Thyroid gland (tissue), 4 donors: ENCODE data around the gene PSORS1C1. TPM values are rescaled to one million over a fixed set of nuclear protein-coding genes. Genes with fewer than 3 reads are reported as not detected.
A peak's percentile ranks its signal among the peaks of the same experiment; 100 is the strongest.

Source experiments
- DNase-seq, 2 donors: peaks; one replicate each; pipeline ENCODE4 v3.0.0-alpha.2; 2019
- H3K27ac ChIP-seq, 3 donors: fragments of 200-600 bp; sonication (generic); 1 replicate in 2 of 3; 2 replicates in 1 of 3; pipeline ENCODE4 v1.5.1; 2016 to 2019; ENCODE audit warnings: mild to moderate bottlenecking in 1 of 3, moderate library complexity in 1 of 3
- H3K27me3 ChIP-seq: fragments of 200-600 bp; sonication (generic); one replicate; pipeline ENCODE4 v1.5.1; 2019
- H3K36me3 ChIP-seq, 2 donors: fragments of 200-600 bp; sonication (generic); one replicate each; pipeline ENCODE4 v1.5.1; 2016 to 2019
- H3K4me1 ChIP-seq, 2 donors: fragments of 200-600 bp; sonication (generic); one replicate each; pipeline ENCODE4 v1.5.1; 2017 to 2019
- H3K4me3 ChIP-seq, 3 donors: fragments of 200-600 bp; sonication (generic); replicated peaks in 1 of 3; 1 replicate in 2 of 3; 2 replicates in 1 of 3; pipeline ENCODE4 v1.5.1; 2016; ENCODE audit warnings: mild to moderate bottlenecking in 1 of 3
- H3K9me3 ChIP-seq: fragments of 200-600 bp; sonication (generic); one replicate; pipeline ENCODE4 v1.5.1; 2017
- POLR2A ChIP-seq, 2 donors: fragments of 450-650 bp; IDR thresholded peaks; one replicate each; pipeline ENCODE4 v1.6.1; 2017; ENCODE audit warnings: antibody characterized with exemption in 2 of 2, mild to moderate bottlenecking in 2 of 2, moderate library complexity in 1 of 2
- WGBS, 2 donors: methylation state at CpG; one replicate each; pipeline ENCODE4 v1.1.5; 2017; 5-methylcytosine and 5-hydroxymethylcytosine counted together
- intact Hi-C: fragments of 100-400 bp; cut with DNase I; formaldehyde crosslinking; loops from one replicate; pipeline ENCODE4 v1.15.1; 2023
- total RNA-seq, 4 donors: library from RNA; depleted of rRNA; stranded (reverse); fragments of >200 nt; gene quantifications; one replicate each; pipeline ENCODE4 v1.2.3, GENCODE V29; 2016
- TF ChIP-seq, protein P1 (sequence below), 6 experiments: fragments of 200-600 bp in 3 of 6; fragments of 450-650 bp in 3 of 6; sonication (generic) in 3 of 6; IDR thresholded peaks; one replicate each; pipeline ENCODE4 v1.5.1; 2016 to 2019; ENCODE audit warnings: antibody characterized with exemption in 6 of 6, mild to moderate bottlenecking in 2 of 6, inconsistent platforms in 1 of 6, moderate library complexity in 1 of 6

PSORS1C1 gene
- total RNA-seq, 4 donors from 2014 or later: 1.6 to 3.8 (median 2.4) TPM

DNA sequence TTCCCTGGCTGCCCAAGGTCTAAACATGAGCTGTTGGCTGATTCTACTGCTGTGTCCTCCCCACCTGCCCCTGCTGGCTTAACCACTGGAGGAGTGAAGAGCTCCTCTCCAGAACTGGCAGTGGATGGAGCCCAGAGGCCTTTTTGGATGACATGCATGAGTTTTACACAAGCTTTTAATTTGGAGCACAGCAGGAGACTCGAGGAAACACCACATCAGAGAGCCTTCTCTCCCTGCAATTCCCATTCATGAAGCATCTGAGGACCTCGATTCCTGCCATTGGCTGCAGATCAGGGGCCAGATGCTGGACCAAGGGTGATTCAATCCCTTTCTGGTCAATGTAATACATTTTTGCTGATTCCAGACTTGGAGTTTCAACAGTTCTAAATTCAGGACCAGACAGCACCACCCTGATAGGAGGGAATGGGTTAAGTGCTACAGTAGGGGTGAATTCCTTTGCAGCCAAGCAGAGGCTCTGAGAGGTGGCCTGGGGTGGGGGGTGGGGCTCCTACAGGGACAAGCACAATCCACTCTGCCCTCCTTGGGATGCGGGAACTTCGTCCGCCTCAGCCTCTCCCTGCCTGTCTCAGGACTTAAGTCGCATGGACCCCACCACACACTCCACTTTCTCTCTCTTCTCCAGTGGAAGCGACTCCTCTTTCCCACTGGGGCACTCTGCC is 599 bp upstream of the PSORS1C1 start:
- no peaks in the 10 kb centered on the region for H3K27me3 ChIP-seq
- 56 to 63% methylated on average over 6 to 7 of the region's 7 CpGs for WGBS, 2 donors
- H3K27ac ChIP-seq: peak overlapping the region; percentile 65 to 82 (median 78)
- TF ChIP-seq, protein P1, sequence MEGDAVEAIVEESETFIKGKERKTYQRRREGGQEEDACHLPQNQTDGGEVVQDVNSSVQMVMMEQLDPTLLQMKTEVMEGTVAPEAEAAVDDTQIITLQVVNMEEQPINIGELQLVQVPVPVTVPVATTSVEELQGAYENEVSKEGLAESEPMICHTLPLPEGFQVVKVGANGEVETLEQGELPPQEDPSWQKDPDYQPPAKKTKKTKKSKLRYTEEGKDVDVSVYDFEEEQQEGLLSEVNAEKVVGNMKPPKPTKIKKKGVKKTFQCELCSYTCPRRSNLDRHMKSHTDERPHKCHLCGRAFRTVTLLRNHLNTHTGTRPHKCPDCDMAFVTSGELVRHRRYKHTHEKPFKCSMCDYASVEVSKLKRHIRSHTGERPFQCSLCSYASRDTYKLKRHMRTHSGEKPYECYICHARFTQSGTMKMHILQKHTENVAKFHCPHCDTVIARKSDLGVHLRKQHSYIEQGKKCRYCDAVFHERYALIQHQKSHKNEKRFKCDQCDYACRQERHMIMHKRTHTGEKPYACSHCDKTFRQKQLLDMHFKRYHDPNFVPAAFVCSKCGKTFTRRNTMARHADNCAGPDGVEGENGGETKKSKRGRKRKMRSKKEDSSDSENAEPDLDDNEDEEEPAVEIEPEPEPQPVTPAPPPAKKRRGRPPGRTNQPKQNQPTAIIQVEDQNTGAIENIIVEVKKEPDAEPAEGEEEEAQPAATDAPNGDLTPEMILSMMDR (IDR thresholded peaks at IDR 0.05): no peak
- TF ChIP-seq POLR2A (IDR thresholded peaks at IDR 0.05): no peak
- intact Hi-C loops: no loop called here
- DNase-seq: no peak
- no peaks in the 10 kb centered on the region for H3K9me3 ChIP-seq
- H3K4me3 ChIP-seq: no peak overlapping the region
- H3K4me1 ChIP-seq: peaks cover 16 to 42% of the 10 kb centered on the region in 2 donors
- H3K36me3 ChIP-seq: no peaks in the 10 kb centered on the region

- H3K27me3 ChIP-seq: no peaks in the 10 kb centered on the region
- intact Hi-C loops: no loop called here
- peaks cover 16 to 42% of the 10 kb centered on the region in 2 donors for H3K4me1 ChIP-seq
- peak overlapping the region in 1 of 3 donors; percentile 19 for H3K4me3 ChIP-seq
- H3K9me3 ChIP-seq: no peaks in the 10 kb centered on the region
- WGBS, 2 donors: 70 to 78% methylated on average over 9 of the region's 9 CpGs
- DNase-seq: no peak
- TF ChIP-seq, protein P1 (IDR thresholded peaks at IDR 0.05): peak in 2 of 6 experiments; percentile 9 to 15
- TF ChIP-seq POLR2A (IDR thresholded peaks at IDR 0.05): no peak
- H3K27ac ChIP-seq: peak overlapping the region; percentile 65 to 82 (median 78)
- H3K36me3 ChIP-seq: no peaks in the 10 kb centered on the region
Observed at GRCh38 chr6:31114970-31115849, 610 bp downstream of the PSORS1C1 start.

DNA sequence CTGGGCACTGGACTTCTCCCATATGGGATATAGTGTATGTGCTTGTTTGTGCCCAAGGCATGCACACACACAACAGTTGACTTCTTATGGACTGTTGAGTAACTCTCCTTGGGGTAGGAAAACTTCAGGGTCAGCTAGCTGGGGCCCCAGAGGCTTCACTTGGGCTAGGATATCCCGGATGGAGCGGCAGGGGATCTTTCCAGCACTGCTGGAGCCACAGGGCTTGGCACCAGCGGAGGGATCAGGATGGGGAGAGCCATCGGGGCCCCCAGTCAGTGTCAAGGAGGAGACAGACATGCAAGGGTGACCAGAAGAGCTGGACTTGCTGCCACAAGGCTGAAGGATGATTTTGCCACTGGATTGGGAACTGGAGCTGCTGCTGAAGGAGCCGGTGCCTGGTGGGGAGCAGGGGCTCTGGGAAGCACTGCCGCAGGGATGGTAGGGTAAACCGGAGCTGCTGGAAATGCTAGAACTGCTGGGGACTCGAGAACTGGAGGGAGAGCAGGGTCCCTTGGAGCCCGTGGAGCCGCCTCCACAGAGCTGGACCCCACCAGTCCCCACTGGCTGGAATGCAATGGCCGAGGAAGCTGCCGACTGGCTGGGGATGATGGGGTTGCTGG is 1.5 kb downstream of the PSORS1C1 start:
- TF ChIP-seq, protein P1 (IDR thresholded peaks at IDR 0.05): no peak
- TF ChIP-seq POLR2A (IDR thresholded peaks at IDR 0.05): no peak
- H3K4me1 ChIP-seq: peaks cover 16 to 45% of the 10 kb centered on the region in 2 donors
- H3K27me3 ChIP-seq: no peaks in the 10 kb centered on the region
- WGBS, 2 donors: 91 to 92% methylated on average over 12 of the region's 12 CpGs
- no peak overlapping the region for H3K4me3 ChIP-seq
- no peaks in the 10 kb centered on the region for H3K36me3 ChIP-seq
- intact Hi-C loops: no loop called here
- H3K9me3 ChIP-seq: no peaks in the 10 kb centered on the region
- no peak for DNase-seq
- H3K27ac ChIP-seq: no peak overlapping the region

DNA sequence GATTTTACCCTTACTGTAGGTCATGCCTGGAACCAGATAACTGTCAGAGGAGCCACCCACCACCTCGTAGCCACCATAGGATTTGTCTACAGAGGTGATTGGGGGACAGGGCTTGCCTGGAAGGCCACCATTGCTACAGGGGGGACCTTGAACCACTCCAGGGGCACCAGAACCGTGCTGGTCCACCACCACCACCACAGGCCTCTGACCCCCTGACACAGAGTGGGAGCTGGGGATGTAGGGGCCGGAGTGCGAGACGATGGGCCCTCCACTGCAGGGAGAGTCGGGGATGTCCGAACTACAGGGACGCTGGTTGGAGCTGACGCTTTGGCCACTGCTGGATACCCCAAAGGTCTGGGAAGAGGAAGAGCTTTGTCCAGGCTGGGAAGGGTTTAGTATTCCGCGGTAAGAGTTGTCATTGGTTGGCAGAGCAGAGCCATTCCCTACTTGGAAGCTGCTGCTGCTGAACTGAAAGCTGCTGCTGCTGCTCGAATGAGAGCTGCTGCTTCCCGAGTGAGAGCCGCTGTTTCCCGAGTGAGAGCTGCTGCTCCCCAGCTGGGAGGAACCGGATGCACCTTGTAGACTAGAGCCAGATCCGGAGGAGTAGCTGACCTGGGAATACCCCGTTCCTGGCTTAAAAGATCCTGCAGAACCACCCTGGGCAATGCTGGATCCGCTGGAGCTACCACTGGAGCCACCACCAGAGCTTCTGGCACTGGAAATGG is 2.2 kb downstream of the PSORS1C1 start:
- Histone ChIP-seq H3K9me3 (no peaks in the 10 kb centered on the region), H3K4me3 (no peak overlapping the region), H3K27me3 (no peaks in the 10 kb centered on the region), H3K27ac (peak overlapping the region in 1 of 3 donors; percentile 28), H3K36me3 (no peaks in the 10 kb centered on the region), H3K4me1 (peaks cover 16 to 45% of the 10 kb centered on the region in 2 donors)
- TF ChIP-seq POLR2A (IDR thresholded peaks at IDR 0.05): no peak
- TF ChIP-seq, protein P1 (IDR thresholded peaks at IDR 0.05): no peak
- WGBS, 2 donors: 65 to 88% methylated on average over 13 to 18 of the region's 19 CpGs
- intact Hi-C loops: no loop called here
- peak in 1 of 2 donors; percentile 30 for DNase-seq
